ENCODE results near the gene PHACTR1. TPM values are rescaled to one million over a fixed set of nuclear protein-coding genes. Genes with fewer than 3 reads are reported as not detected.
A peak's percentile ranks its signal among the peaks of the same experiment; 100 is the strongest.

Gene PHACTR1
- total and polyA plus RNA-seq, 2 of the 4 experiments (the other 2 are of a cell fraction): not detected

DNA sequence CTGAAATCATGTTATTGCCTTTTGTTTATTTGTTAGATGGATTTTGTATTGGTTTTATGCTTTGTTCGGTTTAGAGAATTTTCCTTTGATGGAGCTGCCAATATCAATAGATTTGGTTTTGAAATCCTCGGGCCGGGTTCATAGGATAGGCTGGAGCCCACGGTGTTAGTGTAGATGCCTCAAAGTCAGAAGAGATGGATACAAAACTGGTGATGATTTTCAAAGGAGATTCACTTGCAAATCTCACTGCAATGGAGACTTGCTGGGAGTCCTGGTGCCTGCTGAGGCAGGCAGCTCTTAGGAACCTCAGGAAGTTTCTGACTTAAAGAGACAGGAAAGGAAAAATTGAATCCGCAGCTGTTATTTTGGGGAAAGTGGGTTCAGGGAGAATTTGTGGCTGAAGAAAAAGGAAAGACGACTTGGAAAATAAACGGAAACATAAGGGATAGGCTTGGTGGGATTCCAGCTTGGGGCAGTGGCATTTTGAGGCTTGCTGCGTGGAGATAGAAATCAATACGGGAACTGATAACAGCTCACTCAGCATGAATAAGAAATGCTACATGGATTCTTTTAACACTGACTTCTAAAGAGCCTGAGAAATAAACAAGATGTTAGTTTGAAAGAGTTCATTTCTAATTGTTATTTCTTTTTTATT is 241.6 kb downstream of the PHACTR1 start:
- dilution Hi-C loops (cut with HindIII; ENCODE audit: low sequenced_read_pairs, unreplicated experiment) (no loop called here), intact Hi-C loops (cut with micrococcal nuclease) (no loop called here), in situ Hi-C loops (cut with MboI; ENCODE audit: low sequenced_read_pairs) (no loop called here)
- no TSS peak for BruUV-seq (replicated peaks)
- Histone ChIP-seq H3K36me3 (ENCODE audit: control insufficient read depth, insufficient read depth, low read length) (no peaks in the 10 kb centered on the region), H3K4ac (ENCODE audit: low read depth, low read length) (no peak overlapping the region), H3K56ac (ENCODE audit: extremely low read depth, insufficient read depth, low read length) (no peak overlapping the region), H2BK20ac (ENCODE audit: low read depth, low read length) (no peak overlapping the region), H3K9me3 (ENCODE audit: control insufficient read depth, insufficient read depth, low read length) (no peaks in the 10 kb centered on the region), H2AFZ (replicated peaks; ENCODE audit: low read length, poor library complexity) (no peak overlapping the region), H3K9me1 (ENCODE audit: insufficient read depth, low read length) (no peaks in the 10 kb centered on the region), H4K20me1 (ENCODE audit: insufficient read depth, low read length) (no peaks in the 10 kb centered on the region), H3K27me3 (ENCODE audit: control insufficient read depth, insufficient read depth, low read length) (peaks cover 3% of the 10 kb centered on the region; the same call in 1 of the 2 replicates), H3K18ac (ENCODE audit: low read depth, low read length) (no peak overlapping the region), H4K91ac (ENCODE audit: insufficient read depth, low read depth, low read length) (no peak overlapping the region), H4K5ac (ENCODE audit: low read depth, low read length) (no peak overlapping the region), H3K27ac (ENCODE audit: insufficient read depth, low read length) (no peak overlapping the region), H3K14ac (replicated peaks; ENCODE audit: low read depth, low read length) (no peak overlapping the region), H3K79me1 (ENCODE audit: low read depth in 1 of 2, low read length in 2 of 2) (no peaks in the 10 kb centered on the region), H3K23ac (ENCODE audit: low read depth, low read length) (no peak overlapping the region), H2BK15ac (ENCODE audit: low read depth, low read length) (no peak overlapping the region), H2AK9ac (replicated peaks; ENCODE audit: low read depth, low read length, poor library complexity) (no peak overlapping the region), H4K8ac (ENCODE audit: low read depth in 2 of 2, low read length in 2 of 2) (no peak overlapping the region), H3K4me2 (ENCODE audit: low read depth, low read length) (peak overlapping the region; percentile 87), H3K4me1 (ENCODE audit: control insufficient read depth, insufficient read depth, low read length) (no peaks in the 10 kb centered on the region), H2AK5ac (ENCODE audit: low read depth, low read length) (no peak overlapping the region), H2BK5ac (ENCODE audit: low read depth, low read length, poor library complexity, severe bottlenecking) (no peak overlapping the region), H3K9ac (ENCODE audit: low read depth, low read length) (no peak overlapping the region), H3K4me3 (ENCODE audit: insufficient read depth, low read depth, low read length) (no peak overlapping the region), H2BK120ac (ENCODE audit: low read depth, low read length) (no peak overlapping the region)
- TF ChIP-seq MAFK (IDR thresholded peaks at IDR 0.05; ENCODE audit: low read depth, low read length) (no peak), CEBPB (IDR thresholded peaks at IDR 0.05; ENCODE audit: low read depth, low read length) (no peak), NFE2L2 (IDR thresholded peaks at IDR 0.05; ENCODE audit: low read depth, low read length) (no peak), FOS (IDR thresholded peaks at IDR 0.05; ENCODE audit: low read depth, low read length) (no peak), RFX5 (IDR thresholded peaks at IDR 0.05; ENCODE audit: low read depth, low read length) (no peak), POLR2A (IDR thresholded peaks at IDR 0.05; ENCODE audit: low read depth, low read length) (no peak), SMC3 (IDR thresholded peaks at IDR 0.05; ENCODE audit: low read depth, low read length) (no peak), BHLHE40 (IDR thresholded peaks at IDR 0.05; ENCODE audit: low read depth, low read length) (no peak), MAZ (IDR thresholded peaks at IDR 0.05; ENCODE audit: borderline replicate concordance, low read depth, low read length) (no peak), RCOR1 (IDR thresholded peaks at IDR 0.05; ENCODE audit: insufficient replicate concordance, low read length) (no peak), CTCF (conservative IDR thresholded peaks at IDR 0.05; ENCODE audit: low read depth, low read length) (no peak), CHD1 (IDR thresholded peaks at IDR 0.05; ENCODE audit: low read depth, low read length) (no peak), MXI1 (IDR thresholded peaks at IDR 0.05; ENCODE audit: borderline replicate concordance, low read depth, low read length) (no peak), RAD21 (IDR thresholded peaks at IDR 0.05; ENCODE audit: low read length) (no peak)
- TF ChIP-seq, protein P1, sequence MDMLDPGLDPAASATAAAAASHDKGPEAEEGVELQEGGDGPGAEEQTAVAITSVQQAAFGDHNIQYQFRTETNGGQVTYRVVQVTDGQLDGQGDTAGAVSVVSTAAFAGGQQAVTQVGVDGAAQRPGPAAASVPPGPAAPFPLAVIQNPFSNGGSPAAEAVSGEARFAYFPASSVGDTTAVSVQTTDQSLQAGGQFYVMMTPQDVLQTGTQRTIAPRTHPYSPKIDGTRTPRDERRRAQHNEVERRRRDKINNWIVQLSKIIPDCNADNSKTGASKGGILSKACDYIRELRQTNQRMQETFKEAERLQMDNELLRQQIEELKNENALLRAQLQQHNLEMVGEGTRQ (IDR thresholded peaks at IDR 0.05; ENCODE audit: low read depth, low read length): no peak
- TF ChIP-seq, protein P2, sequence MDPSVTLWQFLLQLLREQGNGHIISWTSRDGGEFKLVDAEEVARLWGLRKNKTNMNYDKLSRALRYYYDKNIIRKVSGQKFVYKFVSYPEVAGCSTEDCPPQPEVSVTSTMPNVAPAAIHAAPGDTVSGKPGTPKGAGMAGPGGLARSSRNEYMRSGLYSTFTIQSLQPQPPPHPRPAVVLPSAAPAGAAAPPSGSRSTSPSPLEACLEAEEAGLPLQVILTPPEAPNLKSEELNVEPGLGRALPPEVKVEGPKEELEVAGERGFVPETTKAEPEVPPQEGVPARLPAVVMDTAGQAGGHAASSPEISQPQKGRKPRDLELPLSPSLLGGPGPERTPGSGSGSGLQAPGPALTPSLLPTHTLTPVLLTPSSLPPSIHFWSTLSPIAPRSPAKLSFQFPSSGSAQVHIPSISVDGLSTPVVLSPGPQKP (IDR thresholded peaks at IDR 0.05; ENCODE audit: borderline replicate concordance, low read depth, low read length): no peak
- ChIA-PET POLR2A (ENCODE audit: unreplicated experiment) (no interaction called here), CTCF (no interaction called here)
- no peak for DNase-seq
- WGBS, 2 experiments (ENCODE audit: extremely low coverage in 2 of 2, insufficient read length in 1 of 2): 3% methylated on average over 4 of the region's 9 CpGs; no CpG with 5 or more reads in 1 of the 2 experiments
- ATAC-seq (ENCODE audit: low read depth): no peak
